MM.1S (cell line): ENCODE measurements around the gene SOX4.

Experiments used
- DNase-seq: peaks from one replicate; pipeline ENCODE4 v3.0.0-alpha.2; 2015
- H2AFZ ChIP-seq: fragments of 300-600 bp; sonication (generic); 2 replicates; pipeline ENCODE4 v1.6.0; 2016; ENCODE audit warnings: antibody characterized with exemption, low read length
- H3F3A ChIP-seq: fragments of 300-600 bp; sonication (generic); 2 replicates; pipeline ENCODE4 v1.6.1; 2016; ENCODE audit warnings: mild to moderate bottlenecking, antibody characterized with exemption, low read length, moderate library complexity, mixed read lengths; ENCODE audit not compliant: insufficient read depth
- H3K27ac ChIP-seq: fragments of 300-600 bp; sonication (generic); 2 replicates; pipeline ENCODE4 v1.5.1; 2016; ENCODE audit warnings: mild to moderate bottlenecking, low read length
- H3K27me3 ChIP-seq: fragments of 300-600 bp; sonication (generic); replicated peaks from 2 replicates; pipeline ENCODE4 v1.6.0; 2016; ENCODE audit warnings: low read length; ENCODE audit not compliant: insufficient read depth
- H3K36me3 ChIP-seq: fragments of 300-600 bp; sonication (generic); replicated peaks from 2 replicates; pipeline ENCODE4 v1.6.1; 2016; ENCODE audit warnings: mild to moderate bottlenecking, low read length, mixed read lengths; ENCODE audit not compliant: insufficient read depth
- H3K4me1 ChIP-seq: fragments of 300-600 bp; sonication (generic); 2 replicates; pipeline ENCODE4 v1.6.1; 2016; ENCODE audit warnings: low read length, mixed read lengths
- H3K4me2 ChIP-seq: fragments of 300-600 bp; sonication (generic); 2 replicates; pipeline ENCODE4 v1.6.0; 2016; ENCODE audit warnings: low read depth, low read length
- H3K4me3 ChIP-seq: fragments of 300-600 bp; sonication (generic); 2 replicates; pipeline ENCODE4 v1.5.1; 2016; ENCODE audit warnings: low read length, mixed read lengths
- H3K79me2 ChIP-seq: fragments of 300-600 bp; sonication (generic); 2 replicates; pipeline ENCODE4 v1.6.1; 2016; ENCODE audit warnings: mixed run types, low read length, mixed read lengths
- H3K9ac ChIP-seq: fragments of 300-600 bp; sonication (generic); 2 replicates; pipeline ENCODE4 v1.6.1; 2016; ENCODE audit warnings: low read length, mixed read lengths
- H3K9me2 ChIP-seq: fragments of 300-600 bp; sonication (generic); replicated peaks from 2 replicates; pipeline ENCODE4 v1.6.1; 2016; ENCODE audit warnings: mild to moderate bottlenecking, low read length, mixed read lengths; ENCODE audit not compliant: insufficient read depth
- H3K9me3 ChIP-seq: fragments of 300-600 bp; sonication (generic); replicated peaks from 2 replicates; pipeline ENCODE4 v1.6.1; 2016; ENCODE audit warnings: mild to moderate bottlenecking, low read length, mixed read lengths; ENCODE audit not compliant: insufficient read depth
- H4K20me1 ChIP-seq: fragments of 300-600 bp; sonication (generic); 2 replicates; pipeline ENCODE4 v1.6.1; 2016; ENCODE audit warnings: mild to moderate bottlenecking, low read length, moderate library complexity, mixed read lengths; ENCODE audit not compliant: insufficient read depth
- EZH2 ChIP-seq: fragments of 300-600 bp; sonication (generic); optimal IDR thresholded peaks from 2 replicates; pipeline ENCODE3; 2017; ENCODE audit warnings: low read depth, mild to moderate bottlenecking, antibody characterized with exemption, low read length, mixed read lengths
- EZH2phosphoT487 ChIP-seq: fragments of 300-600 bp; sonication (generic); IDR thresholded peaks from 2 replicates; pipeline ENCODE4 v1.6.1; 2018; ENCODE audit warnings: antibody characterized with exemption, low read length
- TF ChIP-seq, protein P1 (sequence below): fragments of 300-600 bp; sonication (generic); IDR thresholded peaks from 2 replicates; pipeline ENCODE4 v1.5.1; 2016; ENCODE audit warnings: antibody characterized with exemption, low read length, mixed read lengths

The SOX4 gene

DNA sequence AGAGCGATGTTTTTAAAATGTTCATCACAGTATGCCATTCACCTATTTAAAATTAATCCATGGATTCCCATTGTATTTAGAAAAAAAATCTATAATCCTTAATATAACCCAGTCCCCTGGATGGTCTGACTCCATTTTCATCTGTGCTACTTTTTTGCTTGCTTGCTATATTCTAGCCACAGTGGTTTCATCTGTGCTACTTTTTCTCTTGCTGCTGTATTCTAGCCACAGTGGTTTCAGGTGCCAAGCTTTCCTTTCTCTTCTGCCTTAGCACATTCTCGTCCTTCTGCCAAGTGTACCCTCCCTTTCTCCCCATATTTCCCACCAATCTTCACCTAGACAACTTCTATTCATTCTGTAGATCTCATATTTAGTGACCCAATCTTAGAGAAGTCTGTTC lies 33.3 kb upstream of the SOX4 start:
- TF ChIP-seq EZH2phosphoT487: no peak
- no peak for TF ChIP-seq EZH2
- TF ChIP-seq, protein P1, sequence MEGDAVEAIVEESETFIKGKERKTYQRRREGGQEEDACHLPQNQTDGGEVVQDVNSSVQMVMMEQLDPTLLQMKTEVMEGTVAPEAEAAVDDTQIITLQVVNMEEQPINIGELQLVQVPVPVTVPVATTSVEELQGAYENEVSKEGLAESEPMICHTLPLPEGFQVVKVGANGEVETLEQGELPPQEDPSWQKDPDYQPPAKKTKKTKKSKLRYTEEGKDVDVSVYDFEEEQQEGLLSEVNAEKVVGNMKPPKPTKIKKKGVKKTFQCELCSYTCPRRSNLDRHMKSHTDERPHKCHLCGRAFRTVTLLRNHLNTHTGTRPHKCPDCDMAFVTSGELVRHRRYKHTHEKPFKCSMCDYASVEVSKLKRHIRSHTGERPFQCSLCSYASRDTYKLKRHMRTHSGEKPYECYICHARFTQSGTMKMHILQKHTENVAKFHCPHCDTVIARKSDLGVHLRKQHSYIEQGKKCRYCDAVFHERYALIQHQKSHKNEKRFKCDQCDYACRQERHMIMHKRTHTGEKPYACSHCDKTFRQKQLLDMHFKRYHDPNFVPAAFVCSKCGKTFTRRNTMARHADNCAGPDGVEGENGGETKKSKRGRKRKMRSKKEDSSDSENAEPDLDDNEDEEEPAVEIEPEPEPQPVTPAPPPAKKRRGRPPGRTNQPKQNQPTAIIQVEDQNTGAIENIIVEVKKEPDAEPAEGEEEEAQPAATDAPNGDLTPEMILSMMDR: no peak
- H3K27ac ChIP-seq: no peak overlapping the region
- H3K9me2 ChIP-seq: no peaks in the 10 kb centered on the region
- no peak overlapping the region for H2AFZ ChIP-seq
- H3K36me3 ChIP-seq: no peaks in the 10 kb centered on the region
- H3K9me3 ChIP-seq: no peaks in the 10 kb centered on the region
- H4K20me1 ChIP-seq: no peaks in the 10 kb centered on the region
- no peak overlapping the region for H3K4me2 ChIP-seq
- no peaks in the 10 kb centered on the region for H3F3A ChIP-seq
- H3K4me1 ChIP-seq: peaks cover 4% of the 10 kb centered on the region; the same call in 1 of the 2 replicates
- H3K79me2 ChIP-seq: no peaks in the 10 kb centered on the region
- peak; percentile 37 for DNase-seq
- H3K27me3 ChIP-seq: no peaks in the 10 kb centered on the region
- no peak overlapping the region for H3K4me3 ChIP-seq
- H3K9ac ChIP-seq: no peak overlapping the region

DNA sequence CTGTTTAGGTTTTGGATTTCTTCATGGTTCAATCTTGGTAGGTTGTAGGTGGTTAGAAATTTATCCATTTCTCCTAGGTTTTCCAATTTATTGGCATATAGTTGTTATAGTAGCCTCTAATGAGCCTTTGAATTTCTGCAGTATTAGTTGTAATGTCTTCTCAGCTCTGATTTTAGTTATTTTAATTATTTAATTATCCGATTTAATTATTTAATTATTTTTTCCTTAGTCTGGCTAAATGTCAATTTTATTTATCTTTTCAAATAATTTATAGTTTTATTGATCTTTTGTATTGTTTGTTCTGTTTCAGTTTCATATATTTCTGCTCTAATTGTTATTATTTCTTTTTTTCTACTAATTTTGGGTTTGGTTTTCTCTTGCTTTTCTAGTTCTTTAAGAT lies 28.1 kb upstream of the SOX4 start:
- DNase-seq: no peak
- no peaks in the 10 kb centered on the region for H4K20me1 ChIP-seq
- H3K27ac ChIP-seq: no peak overlapping the region
- H3F3A ChIP-seq: no peaks in the 10 kb centered on the region
- no peaks in the 10 kb centered on the region for H3K36me3 ChIP-seq
- no peaks in the 10 kb centered on the region for H3K27me3 ChIP-seq
- H3K4me2 ChIP-seq: no peak overlapping the region
- no peaks in the 10 kb centered on the region for H3K9me2 ChIP-seq
- H3K4me1 ChIP-seq: no peaks in the 10 kb centered on the region
- H2AFZ ChIP-seq: no peak overlapping the region
- no peaks in the 10 kb centered on the region for H3K79me2 ChIP-seq
- H3K9me3 ChIP-seq: no peaks in the 10 kb centered on the region
- no peak for TF ChIP-seq EZH2phosphoT487
- TF ChIP-seq, protein P1: no peak
- no peak for TF ChIP-seq EZH2
- no peak overlapping the region for H3K4me3 ChIP-seq
- no peak overlapping the region for H3K9ac ChIP-seq

DNA sequence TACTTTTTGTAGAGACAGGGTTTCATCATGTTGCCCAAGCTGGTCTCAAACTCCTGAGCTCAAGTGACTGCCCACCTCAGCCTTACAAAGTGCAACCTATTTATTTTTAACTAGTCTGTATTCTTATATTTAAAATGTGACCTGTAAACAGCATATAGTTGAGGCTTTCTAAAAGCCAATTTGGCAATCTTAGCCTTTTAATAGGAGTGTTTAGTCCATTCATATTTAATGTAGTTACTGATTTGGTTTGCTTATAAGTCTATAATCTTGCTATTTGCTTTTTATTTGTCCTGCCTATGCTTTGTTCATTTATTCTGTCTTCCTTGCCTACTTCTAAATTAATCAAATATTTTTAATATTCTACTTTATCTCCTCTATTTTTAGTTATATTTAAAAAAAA lies 15.0 kb upstream of the SOX4 start:
- Histone ChIP-seq H3K27me3 (no peaks in the 10 kb centered on the region), H3K9me3 (no peaks in the 10 kb centered on the region), H3K4me1 (no peaks in the 10 kb centered on the region), H3F3A (no peaks in the 10 kb centered on the region), H4K20me1 (no peaks in the 10 kb centered on the region), H2AFZ (no peak overlapping the region), H3K9me2 (no peaks in the 10 kb centered on the region), H3K9ac (no peak overlapping the region), H3K36me3 (no peaks in the 10 kb centered on the region), H3K79me2 (no peaks in the 10 kb centered on the region), H3K4me2 (no peak overlapping the region), H3K27ac (no peak overlapping the region), H3K4me3 (no peak overlapping the region)
- DNase-seq: no peak
- TF ChIP-seq, protein P1: no peak
- TF ChIP-seq EZH2: no peak
- no peak for TF ChIP-seq EZH2phosphoT487
